ENCODE data around the gene PSMC1. TPM values are rescaled to one million over a fixed set of nuclear protein-coding genes. Genes with fewer than 3 reads are reported as not detected.

The PSMC1 gene
- total and polyA plus RNA-seq, 4 donors = 47.3 to 89.9 (median 84.8) TPM

DNA sequence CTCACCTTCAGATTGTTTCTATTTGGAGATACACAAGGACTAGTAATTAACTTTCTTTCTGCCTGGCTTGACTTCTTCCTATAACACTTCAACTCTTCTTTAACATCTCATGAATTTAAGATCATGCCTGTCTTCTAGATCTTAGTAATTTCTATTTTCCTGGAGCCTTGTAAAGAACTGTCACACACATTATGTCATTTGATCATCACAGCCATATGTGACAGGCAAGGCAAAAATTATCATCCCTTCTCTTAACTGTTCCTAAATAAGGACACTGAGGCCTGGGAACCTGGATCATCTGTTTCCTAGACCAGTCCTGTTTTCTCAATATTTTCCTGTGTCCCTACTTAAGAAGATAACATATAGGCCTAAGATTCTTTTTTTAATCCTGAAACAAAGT lies 48.1 kb downstream of the PSMC1 start:
- Histone ChIP-seq H3K9me3 (ENCODE audit: control insufficient read depth in 4 of 4, low read length in 3 of 4) (no peaks in the 10 kb centered on the region), H3K9ac (ENCODE audit: low read depth in 1 of 2, low read length in 2 of 2) (no peak overlapping the region), H3K4me3 (ENCODE audit: low read depth in 1 of 3, low read length in 3 of 3) (no peak overlapping the region), H3K27ac (ENCODE audit: low read depth in 1 of 2, low read length in 2 of 2) (no peak overlapping the region), H3K4me1 (ENCODE audit: control insufficient read depth in 4 of 4, insufficient read depth in 4 of 4, low read length in 3 of 4) (peaks cover 3 to 37% (median 25%) of the 10 kb centered on the region in 4 donors), H3K27me3 (ENCODE audit: control insufficient read depth in 4 of 4, insufficient read depth in 4 of 4, low read length in 3 of 4) (no peaks in the 10 kb centered on the region), H3K36me3 (ENCODE audit: control insufficient read depth in 4 of 4, insufficient read depth in 3 of 4, low read depth in 1 of 4, low read length in 3 of 4) (peaks cover 2 to 25% (median 6%) of the 10 kb centered on the region in 4 donors)
- DNase-seq (ENCODE audit: low spot score) = no peak
- TF ChIP-seq HNF4G (IDR thresholded peaks at IDR 0.05) = no peak

DNA sequence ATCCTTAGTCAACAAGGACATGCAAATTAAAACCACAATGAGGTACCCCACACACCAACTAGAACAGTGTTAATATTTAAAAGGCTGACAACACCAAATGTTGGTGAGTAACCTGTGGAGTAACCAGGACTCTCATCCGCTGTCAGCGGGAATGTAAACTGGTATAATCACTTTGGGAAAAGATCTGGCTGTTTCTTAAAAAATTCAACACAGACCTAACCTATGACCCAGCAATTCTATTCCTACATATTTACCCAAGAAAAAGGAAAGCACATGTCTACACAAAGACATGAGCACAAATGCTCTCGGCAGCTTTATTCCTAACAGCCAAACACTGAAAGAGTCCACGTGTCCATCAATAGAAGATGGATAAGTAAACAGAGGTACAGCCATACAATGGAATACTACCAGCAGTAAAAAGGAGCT lies 48.8 kb downstream of the PSMC1 start:
- Histone ChIP-seq H3K4me3 (ENCODE audit: low read depth in 1 of 3, low read length in 3 of 3) (no peak overlapping the region), H3K4me1 (ENCODE audit: control insufficient read depth in 4 of 4, insufficient read depth in 4 of 4, low read length in 3 of 4) (peaks cover 3 to 37% (median 25%) of the 10 kb centered on the region in 4 donors), H3K27ac (ENCODE audit: low read depth in 1 of 2, low read length in 2 of 2) (no peak overlapping the region), H3K9me3 (ENCODE audit: control insufficient read depth in 4 of 4, low read length in 3 of 4) (no peaks in the 10 kb centered on the region), H3K27me3 (ENCODE audit: control insufficient read depth in 4 of 4, insufficient read depth in 4 of 4, low read length in 3 of 4) (no peaks in the 10 kb centered on the region), H3K9ac (ENCODE audit: low read depth in 1 of 2, low read length in 2 of 2) (no peak overlapping the region), H3K36me3 (ENCODE audit: control insufficient read depth in 4 of 4, insufficient read depth in 3 of 4, low read depth in 1 of 4, low read length in 3 of 4) (peaks cover 2 to 27% (median 13%) of the 10 kb centered on the region in 4 donors)
- no peak for DNase-seq (ENCODE audit: low spot score)
- WGBS = 53% methylated on average over 4 of the region's 4 CpGs
- peak in 1 of 2 donors; percentile 12 for TF ChIP-seq RAD21 (IDR thresholded peaks at IDR 0.05)
- TF ChIP-seq RXRA (IDR thresholded peaks at IDR 0.05) = peak in 1 of 2 donors; percentile 10
- TF ChIP-seq FOXA1 (IDR thresholded peaks at IDR 0.05) = peak; percentile 15
- no peak for TF ChIP-seq JUND (IDR thresholded peaks at IDR 0.05)

DNA sequence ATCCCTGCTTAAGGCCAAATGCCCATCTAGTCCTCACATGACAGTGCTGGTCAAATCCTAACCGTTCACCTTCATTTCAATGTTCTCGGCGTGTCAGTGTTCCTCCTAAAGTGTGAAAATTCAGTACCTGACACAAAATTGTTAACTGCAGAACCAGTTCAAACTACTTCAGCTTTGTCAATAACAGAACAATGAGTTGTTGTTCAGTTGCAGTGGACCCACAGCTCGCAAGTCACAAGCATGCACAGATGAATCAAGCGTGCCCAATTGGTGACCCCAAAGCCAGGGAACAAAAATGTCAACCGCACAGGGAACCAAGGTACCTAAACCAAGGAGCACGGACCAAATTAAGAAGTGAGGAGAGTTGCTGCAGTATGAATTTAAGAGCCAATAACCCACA lies 52.2 kb downstream of the PSMC1 start:
- Histone ChIP-seq H3K27me3 (ENCODE audit: control insufficient read depth in 4 of 4, insufficient read depth in 4 of 4, low read length in 3 of 4) (no peaks in the 10 kb centered on the region), H3K27ac (ENCODE audit: low read depth in 1 of 2, low read length in 2 of 2) (no peak overlapping the region), H3K36me3 (ENCODE audit: control insufficient read depth in 4 of 4, insufficient read depth in 3 of 4, low read depth in 1 of 4, low read length in 3 of 4) (peaks cover 3 to 36% (median 23%) of the 10 kb centered on the region in 4 donors), H3K4me3 (ENCODE audit: low read depth in 1 of 3, low read length in 3 of 3) (no peak overlapping the region), H3K9me3 (ENCODE audit: control insufficient read depth in 4 of 4, low read length in 3 of 4) (no peaks in the 10 kb centered on the region), H3K9ac (ENCODE audit: low read depth in 1 of 2, low read length in 2 of 2) (no peak overlapping the region), H3K4me1 (ENCODE audit: control insufficient read depth in 4 of 4, insufficient read depth in 4 of 4, low read length in 3 of 4) (peaks cover 3 to 18% (median 10%) of the 10 kb centered on the region in 4 donors)
- TF ChIP-seq RAD21 (IDR thresholded peaks at IDR 0.05) = no peak
- no peak for TF ChIP-seq TAF1 (conservative IDR thresholded peaks at IDR 0.05)
- TF ChIP-seq FOXA1 (IDR thresholded peaks at IDR 0.05) = no peak
- no peak for TF ChIP-seq GABPA (IDR thresholded peaks at IDR 0.05 in 1 of 2, conservative IDR thresholded peaks at IDR 0.05 in 1 of 2)
- no peak for TF ChIP-seq RXRA (IDR thresholded peaks at IDR 0.05)
- TF ChIP-seq, protein P1, sequence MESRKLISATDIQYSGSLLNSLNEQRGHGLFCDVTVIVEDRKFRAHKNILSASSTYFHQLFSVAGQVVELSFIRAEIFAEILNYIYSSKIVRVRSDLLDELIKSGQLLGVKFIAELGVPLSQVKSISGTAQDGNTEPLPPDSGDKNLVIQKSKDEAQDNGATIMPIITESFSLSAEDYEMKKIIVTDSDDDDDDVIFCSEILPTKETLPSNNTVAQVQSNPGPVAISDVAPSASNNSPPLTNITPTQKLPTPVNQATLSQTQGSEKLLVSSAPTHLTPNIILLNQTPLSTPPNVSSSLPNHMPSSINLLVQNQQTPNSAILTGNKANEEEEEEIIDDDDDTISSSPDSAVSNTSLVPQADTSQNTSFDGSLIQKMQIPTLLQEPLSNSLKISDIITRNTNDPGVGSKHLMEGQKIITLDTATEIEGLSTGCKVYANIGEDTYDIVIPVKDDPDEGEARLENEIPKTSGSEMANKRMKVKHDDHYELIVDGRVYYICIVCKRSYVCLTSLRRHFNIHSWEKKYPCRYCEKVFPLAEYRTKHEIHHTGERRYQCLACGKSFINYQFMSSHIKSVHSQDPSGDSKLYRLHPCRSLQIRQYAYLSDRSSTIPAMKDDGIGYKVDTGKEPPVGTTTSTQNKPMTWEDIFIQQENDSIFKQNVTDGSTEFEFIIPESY (IDR thresholded peaks at IDR 0.05) = no peak
- no peak for TF ChIP-seq FOXA2 (IDR thresholded peaks at IDR 0.05)
- TF ChIP-seq, protein P2, sequence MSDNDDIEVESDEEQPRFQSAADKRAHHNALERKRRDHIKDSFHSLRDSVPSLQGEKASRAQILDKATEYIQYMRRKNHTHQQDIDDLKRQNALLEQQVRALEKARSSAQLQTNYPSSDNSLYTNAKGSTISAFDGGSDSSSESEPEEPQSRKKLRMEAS (IDR thresholded peaks at IDR 0.05) = no peak
- no peak for TF ChIP-seq JUND (IDR thresholded peaks at IDR 0.05)
- TF ChIP-seq, protein P3, sequence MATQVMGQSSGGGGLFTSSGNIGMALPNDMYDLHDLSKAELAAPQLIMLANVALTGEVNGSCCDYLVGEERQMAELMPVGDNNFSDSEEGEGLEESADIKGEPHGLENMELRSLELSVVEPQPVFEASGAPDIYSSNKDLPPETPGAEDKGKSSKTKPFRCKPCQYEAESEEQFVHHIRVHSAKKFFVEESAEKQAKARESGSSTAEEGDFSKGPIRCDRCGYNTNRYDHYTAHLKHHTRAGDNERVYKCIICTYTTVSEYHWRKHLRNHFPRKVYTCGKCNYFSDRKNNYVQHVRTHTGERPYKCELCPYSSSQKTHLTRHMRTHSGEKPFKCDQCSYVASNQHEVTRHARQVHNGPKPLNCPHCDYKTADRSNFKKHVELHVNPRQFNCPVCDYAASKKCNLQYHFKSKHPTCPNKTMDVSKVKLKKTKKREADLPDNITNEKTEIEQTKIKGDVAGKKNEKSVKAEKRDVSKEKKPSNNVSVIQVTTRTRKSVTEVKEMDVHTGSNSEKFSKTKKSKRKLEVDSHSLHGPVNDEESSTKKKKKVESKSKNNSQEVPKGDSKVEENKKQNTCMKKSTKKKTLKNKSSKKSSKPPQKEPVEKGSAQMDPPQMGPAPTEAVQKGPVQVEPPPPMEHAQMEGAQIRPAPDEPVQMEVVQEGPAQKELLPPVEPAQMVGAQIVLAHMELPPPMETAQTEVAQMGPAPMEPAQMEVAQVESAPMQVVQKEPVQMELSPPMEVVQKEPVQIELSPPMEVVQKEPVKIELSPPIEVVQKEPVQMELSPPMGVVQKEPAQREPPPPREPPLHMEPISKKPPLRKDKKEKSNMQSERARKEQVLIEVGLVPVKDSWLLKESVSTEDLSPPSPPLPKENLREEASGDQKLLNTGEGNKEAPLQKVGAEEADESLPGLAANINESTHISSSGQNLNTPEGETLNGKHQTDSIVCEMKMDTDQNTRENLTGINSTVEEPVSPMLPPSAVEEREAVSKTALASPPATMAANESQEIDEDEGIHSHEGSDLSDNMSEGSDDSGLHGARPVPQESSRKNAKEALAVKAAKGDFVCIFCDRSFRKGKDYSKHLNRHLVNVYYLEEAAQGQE (IDR thresholded peaks at IDR 0.05) = no peak
- TF ChIP-seq, protein P4, sequence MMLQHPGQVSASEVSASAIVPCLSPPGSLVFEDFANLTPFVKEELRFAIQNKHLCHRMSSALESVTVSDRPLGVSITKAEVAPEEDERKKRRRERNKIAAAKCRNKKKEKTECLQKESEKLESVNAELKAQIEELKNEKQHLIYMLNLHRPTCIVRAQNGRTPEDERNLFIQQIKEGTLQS (IDR thresholded peaks at IDR 0.05) = no peak
- no peak for TF ChIP-seq YY1 (IDR thresholded peaks at IDR 0.05)
- no peak for TF ChIP-seq SP1 (IDR thresholded peaks at IDR 0.05)
- no peak for TF ChIP-seq EGR1 (IDR thresholded peaks at IDR 0.05; ENCODE audit: low read depth in 2 of 2)
- TF ChIP-seq NR2F2 (IDR thresholded peaks at IDR 0.05) = no peak
- no peak for TF ChIP-seq HNF4G (IDR thresholded peaks at IDR 0.05)
- TF ChIP-seq, protein P5, sequence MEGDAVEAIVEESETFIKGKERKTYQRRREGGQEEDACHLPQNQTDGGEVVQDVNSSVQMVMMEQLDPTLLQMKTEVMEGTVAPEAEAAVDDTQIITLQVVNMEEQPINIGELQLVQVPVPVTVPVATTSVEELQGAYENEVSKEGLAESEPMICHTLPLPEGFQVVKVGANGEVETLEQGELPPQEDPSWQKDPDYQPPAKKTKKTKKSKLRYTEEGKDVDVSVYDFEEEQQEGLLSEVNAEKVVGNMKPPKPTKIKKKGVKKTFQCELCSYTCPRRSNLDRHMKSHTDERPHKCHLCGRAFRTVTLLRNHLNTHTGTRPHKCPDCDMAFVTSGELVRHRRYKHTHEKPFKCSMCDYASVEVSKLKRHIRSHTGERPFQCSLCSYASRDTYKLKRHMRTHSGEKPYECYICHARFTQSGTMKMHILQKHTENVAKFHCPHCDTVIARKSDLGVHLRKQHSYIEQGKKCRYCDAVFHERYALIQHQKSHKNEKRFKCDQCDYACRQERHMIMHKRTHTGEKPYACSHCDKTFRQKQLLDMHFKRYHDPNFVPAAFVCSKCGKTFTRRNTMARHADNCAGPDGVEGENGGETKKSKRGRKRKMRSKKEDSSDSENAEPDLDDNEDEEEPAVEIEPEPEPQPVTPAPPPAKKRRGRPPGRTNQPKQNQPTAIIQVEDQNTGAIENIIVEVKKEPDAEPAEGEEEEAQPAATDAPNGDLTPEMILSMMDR (IDR thresholded peaks at IDR 0.05; ENCODE audit: low read depth, low read length, missing input control) = no peak
- no peak for DNase-seq (ENCODE audit: low spot score)
- 97% methylated on average over 7 of the region's 7 CpGs for WGBS
